Medulla oblongata (tissue), 1 donor: ENCODE measurements around the gene ARAP1.
"Not testable (repeated sequence)": the region's sequence is repeated elsewhere in the genome, so short reads cannot be mapped to it uniquely, and the experiment has no call there.

Experiments
- DNase-seq: peaks from one replicate; pipeline ENCODE4 v3.0.0-alpha.2; 2015; ENCODE audit errors: extremely low spot score

The ARAP1 gene

DNA sequence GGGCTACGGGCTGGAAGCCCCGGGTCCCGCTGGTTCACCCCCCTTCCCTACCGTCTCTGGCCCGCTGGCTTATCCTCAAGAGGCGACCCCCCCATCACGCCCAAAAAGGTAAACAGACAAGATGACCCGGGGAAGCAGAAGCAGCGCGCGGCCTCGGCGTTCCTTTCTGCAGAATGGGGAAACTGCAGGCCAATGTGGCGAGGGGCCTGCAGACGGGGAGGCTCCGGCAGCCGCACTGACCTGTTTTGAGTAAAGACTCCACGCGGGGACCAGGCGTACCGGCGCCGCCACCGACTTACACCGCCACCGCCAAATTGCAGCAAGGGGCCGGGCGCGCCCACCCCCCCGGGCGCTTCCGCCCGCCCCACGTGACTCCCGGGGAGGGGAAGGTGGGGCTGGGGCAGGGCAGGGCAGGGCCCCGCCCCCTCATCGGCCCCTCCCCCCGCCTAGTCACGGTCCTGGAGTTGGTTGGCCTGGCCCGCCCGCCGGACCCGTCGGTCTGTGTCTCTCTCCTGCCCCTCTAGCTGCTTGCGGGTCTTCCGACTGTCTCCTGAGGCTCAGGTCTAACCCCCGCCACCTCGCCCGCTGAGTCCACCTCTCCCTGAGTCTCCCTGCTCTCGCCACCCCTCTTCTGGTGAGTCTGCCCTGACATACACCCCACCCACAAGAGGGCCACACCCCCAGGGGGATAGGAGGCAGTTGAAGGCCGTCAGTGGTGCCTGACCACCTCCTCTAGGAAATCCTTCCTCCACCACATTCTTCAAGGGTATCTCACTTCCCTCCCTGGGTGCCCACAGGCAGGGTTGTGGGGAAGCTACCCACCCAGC is at the start of gene ARAP1:
Gene ARAP1 (minus strand): TSS at position 321 of the 827 bp plus-strand sequence. CDS start 25,280 bp downstream, outside the sequence.
- DNase-seq = peak; percentile 84

DNA sequence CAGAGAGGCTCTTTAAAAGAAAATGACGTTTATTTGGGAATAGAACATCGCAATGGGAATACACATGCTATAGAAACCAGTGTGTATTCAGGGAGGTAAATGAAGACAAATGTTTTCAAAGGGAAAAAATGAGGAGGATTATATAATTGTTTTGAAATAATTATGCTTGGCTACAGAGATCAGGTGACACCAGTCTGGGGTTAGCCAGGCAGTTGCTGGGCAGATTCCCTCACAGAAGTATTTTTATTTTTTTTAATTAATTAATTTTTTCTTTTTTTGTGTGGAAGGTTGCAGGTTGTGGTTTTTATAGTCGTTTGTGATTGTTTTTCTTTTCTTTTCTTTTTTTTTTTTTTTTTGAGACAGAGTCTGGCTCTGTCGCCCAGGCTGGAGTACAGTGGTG is 47.2 kb upstream of the ARAP1 start:
- DNase-seq = no peak

DNA sequence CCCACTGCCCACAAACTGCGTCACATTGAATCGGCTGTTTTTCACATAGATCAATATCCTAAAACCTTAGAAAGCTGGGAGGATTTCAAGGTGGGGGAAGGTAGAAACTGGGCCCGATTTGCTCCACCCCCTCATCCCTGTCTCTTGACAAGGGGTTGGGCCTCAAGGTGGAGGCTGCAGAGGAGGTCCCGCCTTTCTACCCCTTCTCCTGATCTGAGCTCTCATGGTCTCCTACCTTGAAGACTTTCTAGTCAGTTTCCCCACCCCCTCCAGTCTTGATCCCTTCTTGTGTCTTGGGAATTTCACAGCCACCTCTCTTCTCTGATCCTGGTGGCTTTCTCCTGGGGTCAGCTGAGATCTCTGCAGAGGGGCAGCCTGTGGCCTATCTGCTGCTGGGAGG is 46.2 kb upstream of the ARAP1 start:
- DNase-seq = no peak

DNA sequence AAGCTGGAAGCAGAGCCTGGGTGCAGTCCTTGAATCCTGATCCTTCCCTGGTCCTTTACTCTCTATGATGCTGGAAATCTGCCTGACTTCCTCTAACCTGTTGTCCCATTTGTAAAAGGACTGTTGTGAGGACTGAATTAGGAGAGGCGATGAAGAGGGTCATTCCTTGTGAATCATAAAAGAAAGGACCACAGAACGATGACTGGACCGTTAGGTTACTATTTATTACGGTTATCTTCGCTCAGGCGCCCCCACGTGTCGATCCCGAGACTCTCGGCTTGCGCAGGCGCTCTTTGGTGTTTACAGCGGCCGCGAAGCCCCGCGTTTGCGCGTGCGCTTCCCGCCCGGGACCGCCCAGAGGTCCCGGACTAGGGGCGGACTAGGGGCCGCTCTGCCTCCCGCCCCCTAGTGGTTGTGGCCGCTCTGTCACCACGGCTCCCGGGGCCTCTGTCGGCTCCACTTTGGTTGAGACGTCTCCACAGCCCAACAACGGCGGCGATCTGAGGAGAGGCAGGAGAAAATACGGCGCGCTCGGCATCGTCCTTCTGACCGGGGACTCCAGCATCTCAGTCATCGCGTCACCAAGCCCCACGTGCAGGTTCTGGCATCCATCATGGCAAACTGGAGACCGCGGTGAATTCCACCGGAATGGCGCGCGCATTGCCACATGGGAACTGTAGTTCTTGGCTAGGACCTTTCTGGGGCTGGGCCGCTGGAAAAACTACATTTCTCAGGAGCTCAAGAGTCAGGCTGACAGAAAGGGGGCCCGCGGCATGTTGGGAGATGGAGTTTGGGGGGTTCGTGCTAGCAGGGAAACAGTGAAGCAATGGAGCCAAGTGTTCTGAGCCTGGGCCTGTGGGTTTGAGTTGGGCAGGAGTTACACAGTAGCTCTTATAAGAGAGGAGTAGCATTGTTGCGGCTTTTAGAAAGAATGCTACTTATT is 41.5 kb upstream of the ARAP1 start, which contains the start of gene STARD10:
Gene STARD10 (minus strand): TSS at position 623 of the 943 bp plus-strand sequence. CDS start 12,866 bp downstream, outside the sequence.
- DNase-seq = peak; percentile 98

DNA sequence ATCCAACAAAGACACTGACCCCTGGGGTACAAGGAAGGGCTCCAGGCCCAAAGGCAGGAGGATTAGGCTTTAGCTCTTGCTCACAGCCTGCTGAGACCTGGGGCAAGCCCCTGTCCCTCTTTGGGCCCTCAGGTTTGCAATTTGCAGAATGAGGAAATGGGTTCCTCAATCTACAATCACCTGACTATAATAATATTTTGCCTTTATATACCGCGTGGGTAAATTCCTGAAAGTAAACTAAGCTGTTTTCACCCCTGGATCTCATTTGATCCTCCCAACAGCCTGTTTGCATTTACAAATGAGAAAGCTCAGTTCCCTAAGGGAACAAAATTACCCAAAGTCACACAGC is 40.8 kb upstream of the ARAP1 start:
- DNase-seq = no peak

DNA sequence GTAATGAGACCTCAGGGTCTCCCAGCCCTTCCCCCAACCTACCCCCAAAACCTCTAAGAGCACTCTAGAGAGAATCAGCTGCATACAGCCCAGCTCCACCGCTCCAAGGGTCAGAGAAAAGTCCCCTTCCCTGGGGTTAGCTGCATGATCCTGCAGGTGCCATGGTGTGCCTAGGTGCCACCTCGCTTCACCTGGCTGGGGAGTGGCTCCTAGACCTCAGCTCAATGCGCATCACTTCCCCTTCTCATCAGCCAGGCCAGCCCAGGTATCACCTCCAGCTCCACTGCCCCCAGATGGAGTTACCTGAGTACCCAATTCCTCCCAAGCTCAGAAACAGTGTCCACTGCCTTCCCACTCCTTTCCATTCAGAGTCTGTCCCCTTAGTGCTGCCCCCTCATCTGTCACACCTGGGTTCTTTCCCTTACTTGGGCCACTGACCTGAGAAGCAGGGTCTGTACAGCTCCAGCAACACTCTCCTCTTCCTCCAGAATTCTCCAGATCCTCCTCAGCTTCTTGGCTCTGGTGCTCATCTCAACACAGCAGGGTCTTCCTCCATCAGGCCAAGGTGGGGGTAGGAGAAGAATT is 40.3 kb upstream of the ARAP1 start:
- peak; percentile 31 for DNase-seq

DNA sequence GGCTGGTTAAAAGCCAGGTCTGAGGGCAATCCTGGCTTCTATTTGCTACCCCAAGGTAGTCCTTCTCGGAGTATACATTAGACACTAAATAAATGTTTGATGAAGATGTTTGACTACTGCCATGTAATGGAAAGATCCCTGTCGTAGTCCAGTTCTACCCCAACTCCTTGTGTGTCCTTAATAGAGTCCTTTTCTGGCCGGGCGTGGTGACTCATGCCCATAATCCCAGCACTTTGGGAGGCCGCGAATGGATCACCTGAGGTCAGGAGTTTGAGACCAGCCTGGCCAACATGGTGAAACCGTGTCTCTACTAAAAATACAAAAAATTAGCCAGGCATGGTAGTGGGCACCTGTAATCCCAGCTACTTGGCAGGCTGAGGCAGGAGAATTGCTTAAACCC is 39.0 kb upstream of the ARAP1 start:
- not testable (repeated sequence) for DNase-seq

DNA sequence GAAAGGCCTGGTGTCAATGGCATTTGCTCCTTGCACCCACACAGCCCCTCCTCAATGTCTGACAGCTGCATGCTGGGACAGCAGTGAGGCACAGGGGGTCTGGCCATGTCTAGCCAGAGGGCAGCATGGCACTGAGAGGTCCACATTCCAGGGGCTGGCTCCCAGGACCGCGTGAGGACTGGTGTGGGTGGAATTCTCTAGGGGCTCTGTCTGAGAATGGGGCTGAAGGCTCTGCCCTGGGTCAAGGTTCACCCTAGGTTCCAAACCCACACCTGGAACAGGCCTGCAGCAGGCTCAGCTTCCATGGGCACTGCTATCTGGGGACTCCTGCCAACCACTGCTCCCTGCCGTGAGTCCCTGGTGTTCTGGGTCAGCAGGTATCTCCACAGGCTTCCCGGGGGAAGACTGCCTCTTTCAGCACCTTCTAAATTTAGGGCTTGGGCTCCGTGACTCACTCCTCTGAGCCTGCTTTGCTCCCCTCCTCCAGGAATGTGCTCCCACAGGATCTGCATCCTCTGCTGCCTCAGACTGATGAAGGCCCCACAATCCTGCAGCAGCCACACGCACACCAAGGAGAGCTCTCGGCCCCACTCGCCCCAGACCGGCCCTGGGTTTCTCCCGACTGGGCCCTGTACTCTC is 37.4 kb upstream of the ARAP1 start:
- DNase-seq = no peak

DNA sequence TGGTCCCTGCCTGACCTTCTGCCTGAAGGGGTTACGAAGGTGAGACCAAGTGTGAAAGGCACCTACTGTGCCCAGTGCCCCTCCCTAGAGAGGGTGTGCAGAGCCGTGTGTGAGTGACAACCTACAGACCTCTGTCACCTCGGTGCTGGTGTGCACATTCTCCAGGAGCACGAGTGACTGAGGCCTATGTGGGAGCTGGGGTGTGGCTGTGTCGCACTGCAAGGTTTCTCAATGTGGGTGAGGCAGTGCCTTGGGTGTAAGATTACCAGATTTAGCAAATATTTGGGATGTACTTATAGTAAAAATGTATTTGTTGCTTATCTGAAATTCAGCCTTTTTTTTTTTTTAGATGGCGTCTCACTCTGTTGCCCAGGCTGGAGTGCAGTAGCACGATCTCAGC is 36.0 kb upstream of the ARAP1 start:
- DNase-seq = no peak

DNA sequence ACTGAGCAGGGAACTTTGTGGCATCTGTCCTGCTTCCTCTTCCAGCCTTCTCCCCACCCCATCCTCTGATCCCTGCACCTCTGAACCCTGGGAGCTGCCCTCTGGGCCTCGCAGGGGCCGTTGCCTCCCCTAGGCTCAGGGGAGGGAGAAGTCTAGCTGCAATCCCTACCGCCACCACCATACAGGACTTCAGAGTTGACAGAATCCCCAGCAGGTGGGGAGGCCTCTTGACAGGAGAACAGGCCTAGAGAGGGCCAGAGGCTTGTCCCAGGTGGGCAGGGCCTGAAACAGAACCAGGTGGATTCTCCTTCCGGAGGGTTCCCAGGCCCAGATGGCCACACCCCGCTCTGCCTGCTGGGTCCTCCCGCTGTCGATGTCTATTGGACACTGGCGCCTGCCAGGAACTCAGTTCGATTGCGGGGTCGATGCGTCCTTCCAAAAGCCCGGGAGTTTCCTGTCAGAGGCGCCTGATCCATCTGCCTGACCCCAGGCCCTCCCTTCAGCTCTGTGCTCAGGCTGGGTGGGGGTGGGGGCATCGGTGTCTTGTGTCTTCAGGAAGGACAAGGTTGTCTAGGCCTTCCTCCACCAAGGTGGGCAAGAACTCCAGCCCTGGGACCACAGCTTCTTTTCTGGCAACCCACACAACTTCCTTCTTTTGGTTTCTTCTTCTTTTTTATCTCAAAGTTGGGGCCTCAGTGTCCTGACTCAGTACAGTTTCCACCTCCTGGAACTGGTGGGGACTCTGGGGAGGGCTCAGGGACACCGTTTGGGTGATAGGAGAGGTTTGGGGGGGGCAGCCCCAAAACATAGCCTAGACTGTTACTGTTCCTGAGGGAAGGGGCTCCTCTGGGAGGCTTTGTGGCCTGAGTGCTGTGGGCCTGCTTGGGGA is 35.3 kb upstream of the ARAP1 start:
- peak; percentile 35 for DNase-seq

DNA sequence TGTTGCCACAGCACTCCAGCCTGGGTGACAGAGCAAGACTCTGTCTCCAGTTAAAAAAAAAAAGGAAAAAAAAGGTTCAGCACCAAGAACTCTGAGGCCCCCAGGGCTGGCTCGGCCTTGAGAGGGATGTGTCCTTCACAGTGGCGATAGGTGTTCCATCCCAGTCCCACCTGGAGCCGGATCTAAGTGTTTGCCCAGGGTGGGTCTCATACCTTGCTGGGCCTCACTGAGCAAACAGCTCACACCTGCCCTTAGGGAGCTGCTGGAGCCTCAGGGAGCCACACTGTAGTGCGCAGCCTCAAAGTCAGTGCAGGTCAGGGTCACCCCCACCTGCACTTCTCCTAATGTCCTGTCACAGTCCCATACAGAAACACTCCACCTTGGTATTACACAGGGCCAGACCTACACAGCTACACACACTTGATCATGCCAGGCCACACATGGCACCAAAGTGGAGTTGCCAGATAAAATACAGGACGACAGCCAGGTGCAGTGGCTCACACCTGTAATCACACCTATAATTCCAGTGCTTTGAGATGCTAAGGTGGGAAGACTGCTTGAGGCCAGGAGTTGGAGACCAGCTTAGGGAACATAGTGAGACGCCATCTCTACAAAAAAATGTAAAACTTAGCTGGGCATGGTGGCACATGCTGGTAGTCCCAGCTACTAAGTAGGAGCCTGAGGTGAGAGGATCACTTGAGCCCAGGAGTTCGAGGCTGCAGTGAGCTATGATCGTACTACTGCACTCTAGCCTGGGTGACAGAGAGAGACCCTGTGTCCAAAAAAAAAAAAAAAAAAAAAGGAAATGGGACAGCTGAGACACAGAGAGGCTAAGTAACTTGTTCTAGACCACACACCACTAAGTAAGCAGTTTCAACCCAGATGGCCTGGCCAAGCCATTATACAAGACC is 34.4 kb upstream of the ARAP1 start:
- no peak for DNase-seq

DNA sequence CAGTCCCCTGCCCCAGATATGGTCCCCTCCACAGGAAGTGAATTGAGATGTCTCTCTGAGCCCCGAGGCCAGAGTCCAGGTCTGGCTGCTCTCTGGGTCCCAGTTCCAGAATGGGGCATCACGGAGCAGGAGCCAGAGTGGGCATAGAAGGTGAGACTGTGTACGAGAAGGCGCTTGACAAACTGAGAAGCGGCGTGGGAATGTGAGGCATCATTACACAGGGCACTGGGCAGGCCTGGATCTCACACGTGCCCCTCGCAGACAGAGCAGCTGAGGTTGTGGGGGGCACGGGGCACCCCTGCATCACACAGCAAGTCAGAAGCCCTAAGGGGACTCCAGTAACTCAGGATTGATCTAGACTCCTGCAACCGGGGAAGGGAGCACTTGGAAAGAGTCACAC is 32.5 kb upstream of the ARAP1 start:
- no peak for DNase-seq

DNA sequence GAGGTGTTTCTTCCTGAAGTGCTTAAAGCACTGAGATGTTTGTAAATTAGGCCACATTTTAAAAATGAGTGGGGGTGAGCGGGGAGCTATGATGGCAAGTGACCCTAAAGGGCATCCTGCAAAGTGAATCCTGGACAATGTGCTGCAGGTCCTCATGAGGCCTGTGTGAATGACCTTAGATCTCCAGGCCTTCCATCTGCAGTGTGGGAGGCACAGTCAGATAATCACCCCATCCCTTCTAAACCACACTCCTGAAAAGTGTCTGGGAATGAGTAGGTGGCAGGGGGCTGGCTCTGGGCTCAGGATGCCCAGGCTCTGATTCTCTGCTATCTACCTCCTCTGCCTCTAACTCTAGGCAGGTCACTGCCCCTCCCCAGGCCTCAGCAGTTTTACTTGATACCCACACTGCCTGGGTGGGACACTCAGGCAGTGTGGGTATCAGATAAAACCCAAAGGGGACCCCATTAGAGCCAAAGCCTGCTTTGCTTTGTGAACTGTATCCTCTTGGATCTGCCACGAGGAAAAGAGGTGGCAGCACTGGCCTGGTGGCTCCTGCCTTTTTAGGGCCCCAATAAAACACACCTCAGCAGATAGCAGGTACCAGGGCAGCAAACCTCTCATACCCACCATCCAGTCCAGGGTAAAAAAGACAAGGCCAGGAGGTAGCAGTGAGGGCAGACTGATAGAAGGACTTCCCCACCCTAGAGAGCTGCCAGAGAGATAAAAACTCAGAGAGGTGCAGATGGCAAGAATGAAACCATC is 31.1 kb upstream of the ARAP1 start:
- DNase-seq = no peak

DNA sequence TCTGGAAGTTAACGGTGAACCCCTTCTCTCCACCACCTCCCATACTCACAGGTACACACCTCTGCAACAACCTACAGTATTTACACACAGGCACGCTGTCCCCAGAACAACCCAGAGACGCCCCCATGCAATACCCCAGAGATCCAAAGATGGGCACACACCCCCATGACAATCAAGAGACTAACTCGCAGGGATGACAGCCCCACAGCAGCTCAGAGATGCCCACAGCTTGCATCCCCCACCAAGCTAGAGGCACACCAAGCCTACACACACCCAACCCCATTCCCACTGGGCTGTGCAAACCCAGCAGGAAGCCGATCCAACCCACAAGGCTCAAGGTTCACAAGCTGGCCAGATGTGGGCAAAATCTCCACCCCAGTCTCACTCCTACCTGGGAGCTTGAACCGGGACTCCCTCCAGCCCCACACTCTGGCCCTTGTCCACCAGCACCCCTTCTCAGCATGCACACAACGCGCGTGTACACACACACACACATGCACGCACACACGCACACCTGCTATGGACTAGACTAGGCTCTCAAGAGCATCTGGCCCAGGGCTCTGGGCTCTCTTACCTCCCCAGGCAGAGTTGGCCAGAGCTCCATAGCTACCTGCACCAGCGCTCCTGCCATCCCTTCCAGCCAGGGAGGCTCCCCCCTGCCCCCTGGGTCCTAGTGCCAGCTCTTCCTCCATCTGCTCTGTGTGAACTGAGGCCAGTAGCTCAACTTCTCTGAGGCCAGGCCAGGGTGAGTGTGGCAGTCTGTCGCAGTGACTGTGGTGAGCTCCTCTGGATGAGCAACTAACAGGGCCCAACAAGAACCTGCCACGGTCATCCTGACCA is 30.1 kb upstream of the ARAP1 start:
- DNase-seq = no peak

DNA sequence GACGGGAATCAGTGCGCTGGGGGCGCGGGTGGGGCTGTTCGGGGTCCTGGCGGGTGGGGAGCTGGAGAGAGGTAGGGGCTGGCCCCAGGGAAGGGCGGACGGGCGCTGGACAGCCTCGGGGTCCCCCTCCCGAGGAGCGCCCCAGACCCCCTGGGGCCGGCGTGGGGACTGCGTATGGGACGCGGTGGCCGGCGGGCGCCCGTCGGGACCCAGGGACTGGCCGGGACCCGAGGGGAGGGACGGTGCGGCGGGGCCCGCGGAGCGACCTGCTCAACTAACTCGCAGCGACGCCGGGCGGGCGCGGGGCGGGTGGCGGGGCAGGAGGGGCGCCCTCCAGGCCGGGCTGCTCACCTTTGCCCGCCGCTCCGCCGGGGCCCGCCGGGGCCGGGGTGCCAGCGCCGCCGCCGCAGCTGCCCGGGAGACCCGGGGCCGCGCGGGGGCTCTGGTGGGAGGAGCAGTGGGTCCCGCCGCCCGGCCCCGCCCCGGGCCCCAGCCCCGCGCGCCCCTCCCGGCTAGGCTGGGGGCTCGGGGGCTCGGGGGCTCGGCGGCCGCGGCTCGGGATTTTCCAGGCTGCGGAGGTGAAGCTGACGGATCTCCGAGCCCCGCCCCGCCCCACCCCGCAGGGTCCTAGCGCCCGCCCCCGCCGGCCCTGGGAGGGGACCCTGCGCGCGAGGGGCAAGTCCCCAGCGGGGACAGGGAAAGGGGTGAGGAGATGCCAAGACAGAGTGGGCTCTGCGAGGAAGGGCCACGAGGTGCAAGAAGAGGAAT is 29.3 kb upstream of the ARAP1 start:
- DNase-seq = no peak

DNA sequence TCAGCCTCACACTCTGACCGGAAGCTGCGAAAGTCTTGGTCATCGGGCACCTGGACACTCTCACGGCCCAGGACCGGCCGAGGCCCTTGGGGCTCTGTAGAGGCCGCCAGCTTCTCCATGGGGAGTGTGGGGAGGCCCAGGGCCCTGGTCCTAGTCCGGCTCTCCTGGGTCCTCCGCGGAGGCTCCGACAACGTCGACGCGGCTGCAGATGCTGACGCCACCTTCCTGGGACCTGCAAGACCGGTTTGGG is 28.8 kb upstream of the ARAP1 start:
- DNase-seq = no peak

DNA sequence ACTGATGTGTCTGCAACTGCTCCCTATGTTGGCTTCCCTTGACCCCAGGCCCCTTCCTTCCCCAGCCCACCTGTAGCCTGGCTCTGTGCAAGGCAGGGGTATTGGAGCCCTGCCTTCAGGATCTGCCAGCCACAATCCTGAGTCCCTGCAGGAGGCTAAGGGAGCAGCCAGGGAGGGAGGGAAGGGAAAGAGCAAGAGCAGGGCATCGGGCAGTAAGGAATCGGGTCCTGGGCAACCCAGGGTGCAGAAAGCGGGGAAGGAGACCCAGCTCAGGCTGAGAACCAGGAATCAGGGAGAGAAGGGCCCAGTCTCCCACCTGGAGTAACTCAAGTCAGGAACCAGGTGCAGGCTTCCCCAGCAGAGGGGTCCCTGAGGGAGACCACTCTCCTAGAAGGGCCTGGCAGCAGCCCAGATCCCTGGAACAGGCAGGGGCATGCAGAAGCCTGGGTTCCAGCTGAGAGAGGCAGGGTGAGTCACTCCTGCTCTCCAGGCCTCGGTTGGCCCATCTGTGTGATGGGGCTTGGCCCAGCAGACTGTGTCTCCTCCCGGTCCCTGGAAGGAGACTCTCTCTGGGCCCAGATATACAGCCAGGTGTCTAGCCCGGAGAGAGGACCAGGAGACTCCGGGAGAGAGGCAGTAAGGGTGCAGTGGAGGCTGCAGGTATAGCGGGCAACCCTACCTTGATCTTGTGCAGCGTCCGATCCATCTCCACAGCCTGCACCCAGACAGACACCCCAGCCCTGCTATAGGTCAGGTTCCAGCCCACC is 28.3 kb upstream of the ARAP1 start:
- no peak for DNase-seq
